ENCODE measurements around the gene CACNA1H.

- TF ChIP-seq CTCF (IDR thresholded peaks at IDR 0.05) (no peak), POLR2A (IDR thresholded peaks at IDR 0.05) (no peak)
Measured at GRCh38 chr16:1209081-1209480, 56.2 kb downstream of the CACNA1H start.

Data from testis (tissue), 2 donors.